Measurements from ENCODE around the gene VWA3B.

DNA sequence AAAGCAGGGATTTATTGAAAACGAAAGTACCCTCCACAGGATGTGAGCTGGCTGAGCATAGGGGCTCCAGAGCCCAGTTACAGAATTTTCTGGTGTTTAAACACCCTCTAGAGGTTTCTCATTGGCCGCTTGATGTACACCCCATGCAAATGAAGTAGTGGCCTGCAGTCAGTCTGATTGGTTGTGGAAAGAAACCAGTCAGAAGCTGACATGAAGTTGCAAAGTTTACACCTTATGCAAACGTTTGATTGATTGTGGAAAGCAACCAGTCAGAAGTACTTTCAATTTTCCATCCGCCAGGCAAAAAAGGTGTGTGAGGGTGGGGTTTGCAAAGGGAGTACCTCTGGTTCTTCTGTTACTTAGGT, 62.3 kb downstream of the VWA3B start:
- TF ChIP-seq CTCF (IDR thresholded peaks at IDR 0.05; ENCODE audit: extremely low read depth in 1 of 2, insufficient read depth in 1 of 2, low read depth in 1 of 2, low read length in 2 of 2) = no peak
- TF ChIP-seq FOS (IDR thresholded peaks at IDR 0.05; ENCODE audit: borderline replicate concordance, insufficient read depth, low read length) = no peak
- no peak for TF ChIP-seq POLR2A (IDR thresholded peaks at IDR 0.05; ENCODE audit: low read depth, low read length)
- TF ChIP-seq MAX (IDR thresholded peaks at IDR 0.05; ENCODE audit: insufficient read depth, insufficient read length) = no peak

Data from endothelial cell of umbilical vein (primary cell).